HFFc6 (cell line): ENCODE measurements around the gene PLEKHA6. TPM values are rescaled to one million over a fixed set of nuclear protein-coding genes. Genes with fewer than 3 reads are reported as not detected.

Source experiments
- DNase-seq: peaks from one replicate; pipeline ENCODE4 v3.0.0-alpha.2; 2018
- H3K27ac Mint-ChIP-seq: 2 replicates; pipeline ENCODE4 v1.8.0; 2020; ENCODE audit warnings: mild to moderate bottlenecking, mixed read lengths
- H3K27me3 Mint-ChIP-seq: 2 replicates; pipeline ENCODE4 v1.8.0; 2021; ENCODE audit warnings: mild to moderate bottlenecking, moderate library complexity, mixed read lengths; ENCODE audit not compliant: insufficient read depth
- H3K36me3 Mint-ChIP-seq: 2 replicates; pipeline ENCODE4 v1.8.0; 2021; ENCODE audit warnings: low read depth, mixed read lengths
- H3K4me1 Mint-ChIP-seq: 2 replicates; pipeline ENCODE4 v1.8.0; 2020; ENCODE audit warnings: low read depth, mixed read lengths
- H3K4me3 Mint-ChIP-seq: 2 replicates; pipeline ENCODE4 v1.8.0; 2020; ENCODE audit warnings: mild to moderate bottlenecking, moderate library complexity, mixed read lengths
- H3K9me3 Mint-ChIP-seq: 2 replicates; pipeline ENCODE4 v1.8.0; 2020; ENCODE audit warnings: mild to moderate bottlenecking, mixed read lengths
- CTCF ChIP-seq: fragments of 200-600 bp; sonication (generic); IDR thresholded peaks from 2 replicates; pipeline ENCODE4 v1.5.0; 2021; ENCODE audit warnings: antibody characterized with exemption, mild to moderate bottlenecking
- total RNA-seq, 6 experiments: library from RNA; stranded (reverse); fragmentation: NEBNext Ultra II Directional; extraction: Animal tissue kit (Norgen Biotek cat#: 25700); gene quantifications; 2 replicates in 1 of 6; 3 replicates in 5 of 6; pipeline ENCODE4 v1.2.3, GENCODE V29; 2021

The PLEKHA6 gene
- total RNA-seq, 6 experiments from 2014 or later: 1.3 to 2.4 (median 1.5) TPM

- peak overlapping the region; percentile 76 for H3K4me3 Mint-ChIP-seq
- no peaks in the 10 kb centered on the region for H3K36me3 Mint-ChIP-seq
- no peak overlapping the region for H3K27ac Mint-ChIP-seq
- no peak for DNase-seq
- peaks cover 33% of the 10 kb centered on the region for H3K27me3 Mint-ChIP-seq
- peaks cover 6% of the 10 kb centered on the region for H3K4me1 Mint-ChIP-seq
- 0 out of 2 replicates have a peak, but pooled peaks have one; percentile 5 for TF ChIP-seq CTCF
- no peaks in the 10 kb centered on the region for H3K9me3 Mint-ChIP-seq
These were observed 18.3 kb upstream of the PLEKHA6 start for GRCh38 chr1:204377800-204378668.

GRCh38 chr1:204376919-204377799 lies 17.4 kb upstream of the PLEKHA6 start:
- peaks cover 6% of the 10 kb centered on the region for H3K4me1 Mint-ChIP-seq
- no peaks in the 10 kb centered on the region for H3K36me3 Mint-ChIP-seq
- peaks cover 38% of the 10 kb centered on the region for H3K27me3 Mint-ChIP-seq
- H3K9me3 Mint-ChIP-seq: no peaks in the 10 kb centered on the region
- DNase-seq: no peak
- no peak overlapping the region for H3K27ac Mint-ChIP-seq
- H3K4me3 Mint-ChIP-seq: peak overlapping the region; percentile 35; the same call in 1 of the 2 replicates
- TF ChIP-seq CTCF: no peak

GRCh38 chr1:204376465-204376864 lies 16.7 kb upstream of the PLEKHA6 start:
- DNase-seq: no peak
- TF ChIP-seq CTCF: no peak
- H3K4me3 Mint-ChIP-seq: no peak overlapping the region
- H3K4me1 Mint-ChIP-seq: peaks cover 6% of the 10 kb centered on the region
- H3K27me3 Mint-ChIP-seq: peaks cover 44% of the 10 kb centered on the region
- no peaks in the 10 kb centered on the region for H3K36me3 Mint-ChIP-seq
- H3K9me3 Mint-ChIP-seq: no peaks in the 10 kb centered on the region
- no peak overlapping the region for H3K27ac Mint-ChIP-seq

GRCh38 chr1:204373911-204374310 lies 14.2 kb upstream of the PLEKHA6 start:
- Mint-ChIP-seq H3K36me3 (no peaks in the 10 kb centered on the region), H3K27ac (no peak overlapping the region), H3K4me1 (peaks cover 6% of the 10 kb centered on the region), H3K4me3 (no peak overlapping the region), H3K9me3 (no peaks in the 10 kb centered on the region), H3K27me3 (peaks cover 31% of the 10 kb centered on the region)
- TF ChIP-seq CTCF: no peak
- DNase-seq: no peak

GRCh38 chr1:204370176-204370575 lies 10.4 kb upstream of the PLEKHA6 start:
- Mint-ChIP-seq H3K36me3 (no peaks in the 10 kb centered on the region), H3K27ac (no peak overlapping the region), H3K4me3 (no peak overlapping the region), H3K27me3 (peaks cover 29% of the 10 kb centered on the region), H3K4me1 (peaks cover 9% of the 10 kb centered on the region; the same call in 1 of the 2 replicates), H3K9me3 (no peaks in the 10 kb centered on the region)
- TF ChIP-seq CTCF: no peak
- no peak for DNase-seq
